NCI-H1048 (cell line): ENCODE results near the gene VSTM2B.
"Not testable (repeated sequence)": the region's sequence is repeated elsewhere in the genome, so short reads cannot be mapped to it uniquely, and the experiment has no call there.

ENCODE experiments used
- DNase-seq: peaks from one replicate; lab custom pipeline; 2025; lab: John Stamatoyannopoulos, UW

Gene VSTM2B

DNA sequence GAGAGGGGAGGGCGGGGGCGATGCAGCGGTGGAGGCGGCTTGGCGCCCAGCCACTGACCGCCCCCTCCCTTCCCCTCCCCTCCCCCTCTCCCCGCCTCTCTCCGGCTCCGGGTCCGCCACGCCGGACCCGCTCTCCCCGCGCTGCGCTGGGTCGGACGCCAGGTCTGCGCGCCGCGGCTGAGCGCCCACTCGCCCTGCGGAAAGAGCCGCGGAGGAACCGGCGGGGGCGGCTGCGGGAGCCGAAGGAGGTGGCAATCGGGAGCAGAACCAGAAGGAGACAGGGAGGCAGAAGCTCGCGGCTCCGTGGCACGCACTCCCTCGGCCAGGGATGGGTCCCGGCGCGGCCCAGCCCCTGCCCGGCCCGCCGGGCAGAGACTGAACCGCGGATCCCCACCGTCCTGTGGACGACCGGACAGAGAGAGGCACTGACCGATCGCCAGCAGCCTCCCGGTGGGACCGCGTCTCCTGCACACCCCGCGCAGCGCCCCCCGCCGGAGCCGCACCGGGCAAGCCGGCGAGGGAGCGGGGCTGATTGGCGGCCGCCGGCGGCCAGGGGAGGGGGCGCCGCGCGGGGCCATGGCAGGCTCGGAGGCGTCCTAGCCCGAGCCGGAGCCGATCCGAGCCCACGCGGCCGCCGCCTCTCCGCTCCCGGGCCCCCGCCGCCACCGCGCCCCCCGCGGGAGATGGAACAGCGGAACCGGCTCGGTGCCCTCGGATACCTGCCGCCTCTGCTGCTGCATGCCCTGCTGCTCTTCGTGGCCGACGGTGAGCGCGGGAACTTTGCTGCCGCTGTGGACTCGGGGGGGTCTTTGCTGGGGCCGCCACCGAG lies at the start of gene VSTM2B:
Gene VSTM2B (plus strand): TSS at position 94 of the 829 bp plus-strand sequence. CDS start 590 bp downstream, at position 684.
- DNase-seq, result no peak

- no peak for DNase-seq
These were observed 49.3 kb upstream of the VSTM2B start for GRCh38 chr19:29476528-29476927.

DNA sequence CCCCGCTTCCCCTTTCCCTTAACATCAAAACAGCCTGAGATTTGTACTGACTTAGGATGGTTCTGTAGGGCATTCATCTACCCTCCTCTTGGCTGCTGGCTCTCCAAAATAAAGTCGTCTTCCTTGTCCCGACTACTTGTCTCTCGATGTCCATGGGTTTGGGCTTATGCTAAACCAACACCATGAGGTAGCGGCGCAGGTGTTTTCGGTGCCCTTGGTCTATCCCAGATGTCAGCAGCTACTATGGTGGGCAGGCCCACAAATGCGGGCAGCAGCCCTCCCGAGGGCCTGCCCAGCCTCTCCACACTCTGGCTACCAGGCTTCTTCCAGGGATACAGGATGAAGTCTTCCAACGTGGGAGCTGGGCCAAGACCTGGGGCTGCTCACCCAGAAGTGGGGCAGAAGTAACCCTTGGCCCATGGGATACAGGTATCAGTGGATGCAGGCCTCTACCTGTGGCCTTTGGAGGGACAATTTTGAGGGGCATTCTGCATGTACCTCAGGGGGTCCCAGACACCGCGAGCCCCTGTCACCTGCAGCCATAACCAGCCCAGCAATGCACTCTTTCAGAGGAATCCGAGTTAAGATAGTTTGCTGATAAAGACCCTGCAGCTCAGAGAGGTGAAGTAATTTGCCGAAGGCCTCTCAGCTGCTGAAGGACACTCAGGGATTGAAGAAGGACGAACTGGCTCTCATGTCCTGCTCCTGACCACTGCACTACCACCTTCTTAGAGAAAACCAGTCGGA lies 47.8 kb upstream of the VSTM2B start:
- DNase-seq, result no peak

GRCh38 chr19:29478578-29479565 lies 46.9 kb upstream of the VSTM2B start:
- no peak for DNase-seq

DNA sequence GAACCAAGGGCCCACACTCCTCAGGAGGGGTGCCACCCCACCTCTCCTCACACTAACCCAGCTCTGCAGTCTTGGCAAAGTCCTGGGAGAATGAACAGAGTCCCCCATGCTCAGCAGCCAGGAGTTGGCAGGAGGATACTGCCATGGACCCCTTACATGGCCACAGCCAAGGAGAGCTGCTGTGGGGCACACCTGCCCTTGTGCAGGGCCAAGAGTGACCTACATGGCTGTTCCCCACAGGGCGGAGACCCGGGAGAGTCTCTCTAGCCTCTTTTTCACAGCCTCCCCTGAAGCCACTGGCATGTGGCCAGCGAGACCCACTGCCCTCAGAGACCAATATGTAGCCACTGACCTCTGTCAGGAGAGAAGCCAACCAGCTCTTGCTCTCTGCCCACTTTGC lies 45.9 kb upstream of the VSTM2B start:
- DNase-seq, result no peak

DNA sequence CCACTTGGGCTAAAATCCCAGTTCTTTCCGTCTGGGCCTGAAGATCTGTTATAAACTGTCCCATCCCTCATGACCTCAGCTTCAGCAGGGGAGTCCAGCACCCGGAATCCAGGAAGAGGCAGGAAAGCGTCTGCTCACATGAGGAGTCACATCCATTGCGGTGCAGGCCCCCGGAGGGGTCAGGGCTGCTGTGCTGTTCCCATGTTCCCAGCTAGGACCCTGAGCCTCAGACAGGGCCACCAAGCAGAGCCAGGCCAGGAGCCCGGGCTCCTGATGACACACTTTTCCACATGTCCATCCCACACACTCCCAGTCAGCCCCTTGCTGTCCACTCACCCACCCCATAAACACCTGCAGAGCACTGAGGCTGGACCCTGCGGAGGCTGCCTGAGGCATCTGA lies 45.3 kb upstream of the VSTM2B start:
- no peak for DNase-seq

- no peak for DNase-seq
These were observed 42.7 kb upstream of the VSTM2B start for GRCh38 chr19:29482855-29483640.

- DNase-seq, result no peak
These were observed 42.2 kb upstream of the VSTM2B start for GRCh38 chr19:29483641-29483920.

- no peak for DNase-seq
These were observed 41.7 kb upstream of the VSTM2B start for GRCh38 chr19:29483944-29484581.

DNA sequence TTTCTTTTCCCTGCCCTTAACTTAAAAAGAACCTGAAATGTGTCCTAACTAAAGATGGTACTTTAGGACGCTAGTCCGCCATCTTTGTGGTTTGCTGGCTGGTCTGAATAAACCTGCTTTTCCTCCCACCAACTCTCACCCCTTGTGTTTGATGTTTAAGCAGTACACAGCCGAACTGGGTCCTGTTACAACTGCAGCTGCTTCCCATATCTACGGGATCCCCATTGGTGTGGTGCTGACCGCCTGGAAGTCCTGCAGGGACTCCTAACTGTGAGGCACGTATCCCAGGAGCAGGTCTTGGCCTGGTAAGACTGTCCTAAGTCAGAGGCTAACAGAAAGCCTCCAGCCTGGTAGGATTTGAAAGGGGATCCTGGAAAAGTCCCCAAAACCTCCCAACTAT lies 40.9 kb upstream of the VSTM2B start:
- no peak for DNase-seq

- DNase-seq, result no peak
These were observed 40.5 kb upstream of the VSTM2B start for GRCh38 chr19:29485293-29485692.

- DNase-seq, result not testable (repeated sequence)
These were observed 38.8 kb upstream of the VSTM2B start for GRCh38 chr19:29486961-29487360.

GRCh38 chr19:29487432-29487831 lies 38.4 kb upstream of the VSTM2B start:
- DNase-seq, result no peak

DNA sequence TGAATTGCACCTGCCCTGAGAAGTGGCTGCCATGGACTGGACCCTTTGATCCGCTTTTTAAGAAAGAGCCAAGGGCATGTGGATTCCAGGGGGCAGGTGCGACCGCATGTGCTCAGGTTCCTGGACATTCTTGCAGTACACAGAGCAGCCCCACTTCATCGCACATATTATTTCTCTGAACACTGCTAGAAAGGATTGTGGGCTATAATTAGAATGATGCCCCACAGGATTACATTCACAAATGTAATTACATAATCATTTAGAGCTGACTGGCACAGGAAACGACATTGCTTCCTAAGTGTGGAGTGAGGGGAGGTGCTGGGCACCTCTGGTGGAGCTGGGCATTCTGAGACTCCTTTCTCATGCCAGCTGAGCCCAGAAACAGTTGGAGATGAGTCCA lies 37.5 kb upstream of the VSTM2B start:
- DNase-seq, result no peak

- DNase-seq, result no peak
These were observed 36.4 kb upstream of the VSTM2B start for GRCh38 chr19:29489172-29489951.

DNA sequence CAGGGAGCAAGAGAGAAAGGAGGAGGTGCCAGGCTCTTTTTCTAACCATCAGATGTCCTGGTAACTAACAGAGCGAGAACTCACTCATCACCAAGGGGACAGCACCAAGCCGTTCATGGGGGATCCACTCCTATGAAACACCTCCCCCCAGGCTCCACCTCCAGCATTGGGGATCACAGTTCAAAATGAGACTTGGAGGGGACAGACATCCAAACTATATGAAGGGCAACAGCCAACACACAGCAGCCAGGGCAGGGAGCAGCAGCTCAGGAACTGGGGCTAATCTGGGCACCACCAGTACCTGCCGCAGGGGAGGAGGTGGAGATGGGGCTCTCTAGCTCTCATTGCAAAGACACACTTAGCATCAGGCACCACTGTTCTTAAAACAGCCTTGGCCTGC lies 34.3 kb upstream of the VSTM2B start:
- DNase-seq, result no peak

GRCh38 chr19:29491995-29492577 lies 33.7 kb upstream of the VSTM2B start:
- no peak for DNase-seq

DNA sequence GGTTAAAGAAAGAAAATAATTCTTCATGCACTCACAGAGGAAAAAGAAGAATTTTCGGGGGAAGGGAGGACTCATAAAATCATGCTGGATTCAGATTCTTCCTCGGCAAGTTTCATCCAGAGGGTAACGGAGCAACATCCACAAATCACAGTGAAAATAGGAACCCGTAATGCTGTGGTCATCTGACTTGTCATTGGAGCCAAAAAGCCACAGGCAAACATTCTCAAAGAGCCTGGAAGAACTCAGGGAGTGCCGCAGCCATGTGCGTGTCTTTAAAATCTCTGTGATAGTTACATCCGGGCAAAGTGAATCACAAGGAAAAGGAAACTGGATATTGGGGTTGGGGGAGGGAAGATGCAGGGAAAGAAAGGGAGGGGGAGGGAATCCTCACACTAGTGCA lies 33.0 kb upstream of the VSTM2B start:
- DNase-seq, result no peak

GRCh38 chr19:29495091-29495490 lies 30.7 kb upstream of the VSTM2B start:
- DNase-seq, result no peak

GRCh38 chr19:29495901-29496441 lies 29.8 kb upstream of the VSTM2B start:
- DNase-seq, result no peak
